HUDEP-2 (cell line): ENCODE measurements around the gene SMPX.

Source experiments
- DNase-seq, 76 experiments: peaks; one replicate each; lab custom pipeline; 2025; ENCODE audit not compliant: unreplicated experiment in 76 of 76; lab: John Stamatoyannopoulos, UW

SMPX gene

GRCh38 chrX:21658746-21659145 is 99.2 kb downstream of the SMPX start:
- DNase-seq, result no peak

- DNase-seq, result no peak
Measured at GRCh38 chrX:21658152-21658737, 99.7 kb downstream of the SMPX start, which contains the start of gene KLHL34. Gene KLHL34, minus strand, starts transcription at chrX:21658330. Its CDS starts 542 bp downstream, at chrX:21657788.

- DNase-seq, result no peak
Measured at GRCh38 chrX:21657318-21658151, 100.4 kb downstream of the SMPX start.

GRCh38 chrX:21656587-21657317 is 101.2 kb downstream of the SMPX start:
- no peak for DNase-seq
